ENCODE data around the gene ARHGAP24. TPM values are rescaled to one million over a fixed set of nuclear protein-coding genes. Genes with fewer than 3 reads are reported as not detected.
"Not testable (repeated sequence)": the region's sequence is repeated elsewhere in the genome, so short reads cannot be mapped to it uniquely, and the experiment has no call there.

Gene ARHGAP24
- total and polyA plus RNA-seq, 2 donors (not counting 1 experiment from before 2014, with no cell fraction given) = 48.4 to 141 TPM

GRCh38 chr4:85963231-85963630, 488.3 kb downstream of the ARHGAP24 start:
- H3K79me2 ChIP-seq (ENCODE audit: control insufficient read depth, insufficient read depth, low read length) = no peaks in the 10 kb centered on the region
- no peaks in the 10 kb centered on the region for H4K20me1 ChIP-seq (ENCODE audit: control insufficient read depth, insufficient read depth, low read length, poor library complexity, severe bottlenecking)
- H3K27ac ChIP-seq (ENCODE audit: low read length in 2 of 2) = no peak overlapping the region
- no peak for TF ChIP-seq EZH2 (IDR thresholded peaks at IDR 0.05; ENCODE audit: borderline replicate concordance, insufficient read depth, low read depth, low read length, poor library complexity, severe bottlenecking)
- no peak for TF ChIP-seq CTCF (IDR thresholded peaks at IDR 0.05)
- H3K9ac ChIP-seq (ENCODE audit: low read length) = no peak overlapping the region
- Mint-ChIP-seq H3K4me3 (no peak overlapping the region), H3K9me3 (ENCODE audit: insufficient read depth) (peaks cover 6% of the 10 kb centered on the region), H3K4me1 (peaks cover 12% of the 10 kb centered on the region), H3K27ac (no peak overlapping the region), H3K27me3 (no peaks in the 10 kb centered on the region)
- no peak for DNase-seq
- intact Hi-C loops (cut with micrococcal nuclease) = loop anchor here (10.0 kb wide), 1 partner anchor 138 kb away; no protein-coding TSS in a partner anchor
- H2AFZ ChIP-seq (ENCODE audit: insufficient read depth, low read depth, low read length, poor library complexity, severe bottlenecking) = no peak overlapping the region
- H3K4me1 ChIP-seq (ENCODE audit: control insufficient read depth in 2 of 2, insufficient read depth in 2 of 2, low read length in 2 of 2) = peaks cover 0 to 6% of the 10 kb centered on the region in 2 donors
- no peak overlapping the region for H3K4me2 ChIP-seq (replicated peaks; ENCODE audit: low read depth, low read length, poor library complexity, severe bottlenecking)
- no CpG with 5 or more reads among the region's 1 CpG for WGBS (ENCODE audit: insufficient coverage)
- CTCF ChIA-PET = interaction anchor here (0.6 to 3.3 kb wide), 4 partner anchors 16 to 878 kb away, joined by 3 to 10 read pairs (median 5); no protein-coding TSS in a partner anchor
- POLR2A ChIA-PET = no interaction called here
- H3K9me3 ChIP-seq (ENCODE audit: control extremely low read depth in 1 of 3, control insufficient read depth in 2 of 3, insufficient read depth in 1 of 3, low read length in 2 of 3) = peaks cover 4 to 6% (median 5%) of the 10 kb centered on the region in 3 donors
- H3K4me3 ChIP-seq (ENCODE audit: control extremely low read depth in 1 of 5, extremely low read depth in 1 of 5, insufficient read depth in 1 of 5, low read depth in 2 of 5, low read length in 4 of 5) = no peak overlapping the region
- peaks cover 5 to 8% of the 10 kb centered on the region in 2 experiments for H3K36me3 ChIP-seq (replicated peaks in 1 of 2; ENCODE audit: control extremely low read depth in 1 of 2, control insufficient read depth in 1 of 2, extremely low read depth in 1 of 2, insufficient read depth in 2 of 2, low read length in 1 of 2)
- no peak for ATAC-seq (ENCODE audit: low read depth)
- no peaks in the 10 kb centered on the region for H3K27me3 ChIP-seq (replicated peaks in 1 of 4; ENCODE audit: control extremely low read depth in 1 of 4, control insufficient read depth in 3 of 4, insufficient read depth in 4 of 4, low read length in 3 of 4)

GRCh38 chr4:85964298-85964697, 489.3 kb downstream of the ARHGAP24 start:
- ATAC-seq (ENCODE audit: low read depth) (no peak), DNase-seq (no peak)
- Mint-ChIP-seq H3K27me3 (no peaks in the 10 kb centered on the region), H3K9me3 (ENCODE audit: insufficient read depth) (peaks cover 6% of the 10 kb centered on the region), H3K4me3 (no peak overlapping the region), H3K4me1 (peaks cover 15% of the 10 kb centered on the region), H3K27ac (no peak overlapping the region)
- Histone ChIP-seq H3K4me2 (replicated peaks; ENCODE audit: low read depth, low read length, poor library complexity, severe bottlenecking) (no peak overlapping the region), H3K4me3 (ENCODE audit: control extremely low read depth in 1 of 5, extremely low read depth in 1 of 5, insufficient read depth in 1 of 5, low read depth in 2 of 5, low read length in 4 of 5) (no peak overlapping the region), H3K9me3 (ENCODE audit: control extremely low read depth in 1 of 3, control insufficient read depth in 2 of 3, insufficient read depth in 1 of 3, low read length in 2 of 3) (peaks cover 4 to 6% (median 5%) of the 10 kb centered on the region in 3 donors), H3K9ac (ENCODE audit: low read length) (no peak overlapping the region), H2AFZ (ENCODE audit: insufficient read depth, low read depth, low read length, poor library complexity, severe bottlenecking) (no peak overlapping the region), H3K4me1 (ENCODE audit: control insufficient read depth in 2 of 2, insufficient read depth in 2 of 2, low read length in 2 of 2) (peaks cover 0 to 6% of the 10 kb centered on the region in 2 donors), H3K36me3 (replicated peaks in 1 of 2; ENCODE audit: control extremely low read depth in 1 of 2, control insufficient read depth in 1 of 2, extremely low read depth in 1 of 2, insufficient read depth in 2 of 2, low read length in 1 of 2) (peaks cover 5 to 8% of the 10 kb centered on the region in 2 experiments), H3K79me2 (ENCODE audit: control insufficient read depth, insufficient read depth, low read length) (no peaks in the 10 kb centered on the region), H3K27me3 (replicated peaks in 1 of 4; ENCODE audit: control extremely low read depth in 1 of 4, control insufficient read depth in 3 of 4, insufficient read depth in 4 of 4, low read length in 3 of 4) (no peaks in the 10 kb centered on the region), H3K27ac (ENCODE audit: low read length in 2 of 2) (no peak overlapping the region), H4K20me1 (ENCODE audit: control insufficient read depth, insufficient read depth, low read length, poor library complexity, severe bottlenecking) (no peaks in the 10 kb centered on the region)
- POLR2A ChIA-PET = no interaction called here
- CTCF ChIA-PET = interaction anchor here (1.1 to 3.3 kb wide), 4 partner anchors 12 to 880 kb away, joined by 3 to 10 read pairs (median 5); no protein-coding TSS in a partner anchor
- no peak for TF ChIP-seq CTCF (IDR thresholded peaks at IDR 0.05)
- no peak for TF ChIP-seq EZH2 (IDR thresholded peaks at IDR 0.05; ENCODE audit: borderline replicate concordance, insufficient read depth, low read depth, low read length, poor library complexity, severe bottlenecking)
- intact Hi-C loops (cut with micrococcal nuclease) = loop anchor here (10.0 kb wide), 1 partner anchor 139 kb away; no protein-coding TSS in a partner anchor

GRCh38 chr4:85965017-85965416, 490.1 kb downstream of the ARHGAP24 start:
- H3K9me3 ChIP-seq (ENCODE audit: control extremely low read depth in 1 of 3, control insufficient read depth in 2 of 3, insufficient read depth in 1 of 3, low read length in 2 of 3); H4K20me1 ChIP-seq (ENCODE audit: control insufficient read depth, insufficient read depth, low read length, poor library complexity, severe bottlenecking); POLR2A ChIA-PET; H3K4me1 ChIP-seq (ENCODE audit: control insufficient read depth in 2 of 2, insufficient read depth in 2 of 2, low read length in 2 of 2); H3K9ac ChIP-seq (ENCODE audit: low read length); H3K27ac ChIP-seq (ENCODE audit: low read length in 2 of 2); DNase-seq; H3K27me3 ChIP-seq (replicated peaks in 1 of 4; ENCODE audit: control extremely low read depth in 1 of 4, control insufficient read depth in 3 of 4, insufficient read depth in 4 of 4, low read length in 3 of 4); H3K9me3 Mint-ChIP-seq (ENCODE audit: insufficient read depth); H3K27me3 Mint-ChIP-seq; H3K79me2 ChIP-seq (ENCODE audit: control insufficient read depth, insufficient read depth, low read length); H2AFZ ChIP-seq (ENCODE audit: insufficient read depth, low read depth, low read length, poor library complexity, severe bottlenecking); H3K4me3 ChIP-seq (ENCODE audit: control extremely low read depth in 1 of 5, extremely low read depth in 1 of 5, insufficient read depth in 1 of 5, low read depth in 2 of 5, low read length in 4 of 5); H3K4me2 ChIP-seq (replicated peaks; ENCODE audit: low read depth, low read length, poor library complexity, severe bottlenecking); ATAC-seq (ENCODE audit: low read depth); H3K4me3 Mint-ChIP-seq; H3K36me3 ChIP-seq (replicated peaks in 1 of 2; ENCODE audit: control extremely low read depth in 1 of 2, control insufficient read depth in 1 of 2, extremely low read depth in 1 of 2, insufficient read depth in 2 of 2, low read length in 1 of 2): not testable (repeated sequence)
- peak overlapping the region; percentile 46 for H3K27ac Mint-ChIP-seq
- intact Hi-C loops (cut with micrococcal nuclease) = loop anchor here (10.0 kb wide), 1 partner anchor 140 kb away; no protein-coding TSS in a partner anchor
- WGBS (ENCODE audit: insufficient coverage) = 98% methylated on average over 4 of the region's 4 CpGs
- peaks cover 15% of the 10 kb centered on the region for H3K4me1 Mint-ChIP-seq
- CTCF ChIA-PET = interaction anchor here (1.1 to 3.3 kb wide), 9 partner anchors 11 to 880 kb away, joined by 3 to 10 read pairs (median 5); no protein-coding TSS in a partner anchor
